ENCODE results near the gene ERCC3. TPM values are rescaled to one million over a fixed set of nuclear protein-coding genes. Genes with fewer than 3 reads are reported as not detected.

ERCC3 gene
- total RNA-seq, 1 experiment from 2014 or later: 52.7 TPM

- Histone ChIP-seq H3K27ac (ENCODE audit: low read depth, low read length) (no peak overlapping the region), H3K27me3 (ENCODE audit: insufficient read depth, low read length) (no peaks in the 10 kb centered on the region), H3K4me2 (ENCODE audit: low read length) (no peak overlapping the region), H3K9me3 (ENCODE audit: control insufficient read depth in 1 of 2, insufficient read depth in 1 of 2, low read depth in 1 of 2, low read length in 2 of 2) (no peaks in the 10 kb centered on the region), H3K36me3 (ENCODE audit: control insufficient read depth in 1 of 2, insufficient read depth in 2 of 2, low read length in 2 of 2) (peaks cover 1 to 5% of the 10 kb centered on the region in 2 experiments; a peak in 2 of 4 replicates), H2AFZ (ENCODE audit: low read depth, low read length, poor library complexity, severe bottlenecking) (no peak overlapping the region), H3K4me1 (ENCODE audit: control insufficient read depth in 1 of 2, insufficient read depth in 2 of 2, low read length in 2 of 2) (no peaks in the 10 kb centered on the region), H3K9ac (ENCODE audit: low read length) (no peak overlapping the region), H3K79me2 (ENCODE audit: insufficient read depth, low read length) (no peaks in the 10 kb centered on the region), H3K9me2 (ENCODE audit: insufficient read depth) (no peaks in the 10 kb centered on the region), H3K4me3 (replicated peaks in 1 of 2; ENCODE audit: low read depth in 1 of 2, low read length in 2 of 2) (no peak overlapping the region), H4K20me1 (ENCODE audit: insufficient read depth) (no peaks in the 10 kb centered on the region)
- POLR2A ChIA-PET: no interaction called here
- TF ChIP-seq CTCF (IDR thresholded peaks at IDR 0.05 in 2 of 3, conservative IDR thresholded peaks at IDR 0.05 in 1 of 3; ENCODE audit: borderline replicate concordance in 1 of 3, insufficient read depth in 1 of 3, low read depth in 2 of 3, low read length in 2 of 3) (no peak), ZBTB33 (IDR thresholded peaks at IDR 0.05; ENCODE audit: extremely low read depth, insufficient replicate concordance, low read length) (no peak), EGR1 (IDR thresholded peaks at IDR 0.05; ENCODE audit: low read depth) (no peak), MAX (IDR thresholded peaks at IDR 0.05) (no peak), SRF (IDR thresholded peaks at IDR 0.05; ENCODE audit: low read depth) (no peak), CBX3 (IDR thresholded peaks at IDR 0.05; ENCODE audit: low read depth) (no peak), EZH2phosphoT487 (IDR thresholded peaks at IDR 0.05; ENCODE audit: borderline replicate concordance) (no peak), EZH2 (IDR thresholded peaks at IDR 0.05) (no peak), ZNF274 (IDR thresholded peaks at IDR 0.05; ENCODE audit: low read depth, low read length) (no peak), ZFX (IDR thresholded peaks at IDR 0.05) (no peak), POLR2AphosphoS5 (IDR thresholded peaks at IDR 0.05; ENCODE audit: low read depth, low read length) (no peak), REST (IDR thresholded peaks at IDR 0.05; ENCODE audit: low read depth) (no peak), YY1 (IDR thresholded peaks at IDR 0.05; ENCODE audit: extremely low read depth, insufficient replicate concordance, low read depth, low read length) (no peak), SP1 (IDR thresholded peaks at IDR 0.05; ENCODE audit: low read depth) (no peak), ATF3 (IDR thresholded peaks at IDR 0.05) (no peak), FOSL1 (IDR thresholded peaks at IDR 0.05; ENCODE audit: low read depth) (no peak), ELF1 (IDR thresholded peaks at IDR 0.05; ENCODE audit: borderline replicate concordance, low read depth) (no peak), RAD21 (IDR thresholded peaks at IDR 0.05; ENCODE audit: low read depth) (no peak), JUND (IDR thresholded peaks at IDR 0.05) (no peak), CEBPB (IDR thresholded peaks at IDR 0.05; ENCODE audit: low read depth) (no peak)
- DNase-seq (ENCODE audit: low read depth, low spot score): no peak
- BruUV-seq (replicated peaks): no TSS peak
- CTCF ChIA-PET: interaction anchor here (0.6 to 0.8 kb wide), 2 partner anchors 10 to 112 kb away, joined by 4 read pairs; no protein-coding TSS in a partner anchor
- RAD21 ChIA-PET (ENCODE audit: low non-redundant PET in 1 of 2, low total read pairs in 2 of 2, uncharacterized antibody in 2 of 2, unreplicated experiment in 2 of 2): no interaction called here
- intact Hi-C loops (cut with micrococcal nuclease): no loop called here
- no peak for ATAC-seq
Measured at GRCh38 chr2:127308586-127309138, 14.7 kb upstream of the ERCC3 start.
